NCI-H2107 (cell line): Measurements from ENCODE around the gene CLPTM1L.
"Not testable (repeated sequence)": the region's sequence is repeated elsewhere in the genome, so short reads cannot be mapped to it uniquely, and the experiment has no call there.

Experiments used
- DNase-seq: peaks from one replicate; lab custom pipeline; 2025; lab: John Stamatoyannopoulos, UW

Gene CLPTM1L

GRCh38 chr5:1380011-1380817 lies 35.3 kb upstream of the CLPTM1L start:
- no peak for DNase-seq

- DNase-seq, result no peak
These were observed 34.2 kb upstream of the CLPTM1L start for GRCh38 chr5:1378866-1379659.

- DNase-seq, result no peak
These were observed 33.2 kb upstream of the CLPTM1L start for GRCh38 chr5:1378096-1378495.

GRCh38 chr5:1376981-1377380 lies 32.1 kb upstream of the CLPTM1L start:
- DNase-seq, result no peak

GRCh38 chr5:1375871-1376810 lies 31.2 kb upstream of the CLPTM1L start:
- DNase-seq, result no peak

- no peak for DNase-seq
These were observed 29.8 kb upstream of the CLPTM1L start for GRCh38 chr5:1374679-1375055.

- DNase-seq, result no peak
These were observed 29.3 kb upstream of the CLPTM1L start for GRCh38 chr5:1374030-1374678.

- DNase-seq, result not testable (repeated sequence)
These were observed 27.1 kb upstream of the CLPTM1L start for GRCh38 chr5:1371972-1372342.

- DNase-seq, result no peak
These were observed 26.5 kb upstream of the CLPTM1L start for GRCh38 chr5:1371218-1371971.

GRCh38 chr5:1370006-1370405 lies 25.1 kb upstream of the CLPTM1L start:
- DNase-seq, result no peak

GRCh38 chr5:1368756-1369155 lies 23.9 kb upstream of the CLPTM1L start:
- DNase-seq, result no peak

GRCh38 chr5:1368236-1368635 lies 23.3 kb upstream of the CLPTM1L start:
- DNase-seq, result no peak

- DNase-seq, result no peak
These were observed 22.2 kb upstream of the CLPTM1L start for GRCh38 chr5:1367149-1367548.

GRCh38 chr5:1366514-1366913 lies 21.6 kb upstream of the CLPTM1L start:
- no peak for DNase-seq

- DNase-seq, result no peak
These were observed 19.3 kb upstream of the CLPTM1L start for GRCh38 chr5:1364211-1364610.

- DNase-seq, result no peak
These were observed 18.7 kb upstream of the CLPTM1L start for GRCh38 chr5:1363581-1363980.

- no peak for DNase-seq
These were observed 18.3 kb upstream of the CLPTM1L start for GRCh38 chr5:1363160-1363559.

- DNase-seq, result no peak
These were observed 17.5 kb upstream of the CLPTM1L start for GRCh38 chr5:1362242-1363015.

- DNase-seq, result no peak
These were observed 16.0 kb upstream of the CLPTM1L start for GRCh38 chr5:1360861-1361260.

GRCh38 chr5:1360367-1360766 lies 15.5 kb upstream of the CLPTM1L start:
- not testable (repeated sequence) for DNase-seq
